Iris pigment epithelial cell (primary cell): Measurements from ENCODE around the gene KLC4.

Source experiments
- DNase-seq: peaks from one replicate; pipeline ENCODE4 v3.0.0-alpha.2; 2011; ENCODE audit warnings: low read depth

Gene KLC4

GRCh38 chr6:43059168-43060033, at the start of gene KLC4, which contains the start of gene MRPL2:
KLC4 (plus strand) TSS chr6:43059631; CDS start chr6:43061336, 1,705 bp downstream.
MRPL2 (minus strand) TSS chr6:43059434; CDS start chr6:43059381, 53 bp downstream.
- peak; percentile 99 for DNase-seq

- DNase-seq = no peak
These were observed 48.2 kb upstream of the KLC4 start for GRCh38 chr6:43011207-43011606.

GRCh38 chr6:43012364-43012763, 47.1 kb upstream of the KLC4 start:
- no peak for DNase-seq

- peak; percentile 26 for DNase-seq
These were observed 46.2 kb upstream of the KLC4 start for GRCh38 chr6:43013097-43013842.

GRCh38 chr6:43013843-43014433, 45.5 kb upstream of the KLC4 start, which contains the start of the genes KLHDC3 and MEA1:
KLHDC3 (plus strand) TSS chr6:43014249; CDS start chr6:43017193, 2,944 bp downstream.
MEA1 (minus strand) TSS chr6:43013946; CDS start chr6:43013813, 133 bp downstream.
- peak; percentile 100 for DNase-seq

- DNase-seq = peak; percentile 58
These were observed 45.0 kb upstream of the KLC4 start for GRCh38 chr6:43014434-43014909.

- no peak for DNase-seq
These were observed 43.1 kb upstream of the KLC4 start for GRCh38 chr6:43016176-43016942.

- DNase-seq = no peak
These were observed 42.5 kb upstream of the KLC4 start for GRCh38 chr6:43016943-43017334.

- DNase-seq = no peak
These were observed 40.3 kb upstream of the KLC4 start for GRCh38 chr6:43019152-43019551.

GRCh38 chr6:43020052-43020705, 39.3 kb upstream of the KLC4 start:
- DNase-seq = no peak

GRCh38 chr6:43020847-43021246, 38.6 kb upstream of the KLC4 start:
- peak; percentile 21 for DNase-seq

- peak; percentile 75 for DNase-seq
These were observed 38.0 kb upstream of the KLC4 start, which contains the start of gene RRP36 for GRCh38 chr6:43021270-43022047. RRP36 (plus strand) TSS chr6:43021623; CDS start chr6:43021655, 32 bp downstream.

- no peak for DNase-seq
These were observed 35.0 kb upstream of the KLC4 start for GRCh38 chr6:43024436-43024835.

GRCh38 chr6:43026365-43026764, 33.1 kb upstream of the KLC4 start:
- no peak for DNase-seq

- DNase-seq = no peak
These were observed 30.3 kb upstream of the KLC4 start for GRCh38 chr6:43029120-43029519.

GRCh38 chr6:43032326-43032725, 27.1 kb upstream of the KLC4 start:
- no peak for DNase-seq

GRCh38 chr6:43033496-43034189, 25.8 kb upstream of the KLC4 start:
- no peak for DNase-seq

- no peak for DNase-seq
These were observed 25.3 kb upstream of the KLC4 start for GRCh38 chr6:43034190-43034525.

GRCh38 chr6:43035495-43036194, 23.8 kb upstream of the KLC4 start:
- no peak for DNase-seq
